ENCODE results near the gene LAMC2. TPM values are rescaled to one million over a fixed set of nuclear protein-coding genes. Genes with fewer than 3 reads are reported as not detected.

The LAMC2 gene
- total RNA-seq, 1 donor from 2014 or later = not detected

DNA sequence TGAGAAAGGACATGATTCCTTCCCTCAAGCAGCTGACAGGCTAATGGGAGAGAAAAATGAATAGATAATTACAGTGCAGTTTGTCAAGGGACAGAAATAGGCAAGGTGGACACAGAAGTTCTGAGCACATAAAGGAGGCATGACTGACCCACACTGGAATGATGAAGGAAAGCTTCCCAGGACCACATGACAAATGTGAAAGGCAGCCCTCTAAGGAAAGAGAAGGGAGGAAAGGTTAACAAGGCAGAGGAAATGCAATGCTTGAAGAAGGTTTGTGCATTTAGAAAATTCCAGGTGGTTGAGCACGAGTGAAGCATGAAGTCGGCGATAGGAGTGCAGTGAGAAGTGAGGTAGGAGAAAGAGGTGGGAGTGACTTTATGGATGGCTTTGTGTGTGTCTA lies 37.4 kb downstream of the LAMC2 start:
- H3K4me1 Mint-ChIP-seq (ENCODE audit: low read depth) = peaks cover 8% of the 10 kb centered on the region
- no peak overlapping the region for H3K4me3 Mint-ChIP-seq (ENCODE audit: low read depth)
- H3K36me3 Mint-ChIP-seq (ENCODE audit: low read depth) = no peaks in the 10 kb centered on the region
- intact Hi-C loops (cut with micrococcal nuclease) = no loop called here
- no peak overlapping the region for H3K27ac Mint-ChIP-seq
- peaks cover 4% of the 10 kb centered on the region for H3K27me3 Mint-ChIP-seq (ENCODE audit: low read depth)
- H3K9me3 Mint-ChIP-seq = no peaks in the 10 kb centered on the region
- no peak for DNase-seq (ENCODE audit: low spot score)

DNA sequence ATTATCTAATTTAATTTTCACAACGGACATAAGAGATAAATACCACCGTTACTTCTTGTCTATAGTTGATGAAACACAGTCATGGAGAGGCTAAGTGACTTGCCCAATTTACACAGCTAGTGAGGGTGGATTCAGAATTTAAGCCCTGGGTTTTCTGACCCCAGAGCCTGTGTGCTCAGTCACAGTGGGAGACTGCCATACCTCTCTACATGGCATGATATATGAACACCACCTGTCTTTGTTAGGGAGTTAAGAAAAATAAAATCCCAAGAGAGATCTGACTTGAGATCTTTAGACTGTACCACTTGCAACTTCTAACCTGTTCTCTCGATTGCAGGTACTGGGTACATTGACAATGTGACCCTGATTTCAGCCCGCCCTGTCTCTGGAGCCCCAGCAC lies 40.3 kb downstream of the LAMC2 start:
- Mint-ChIP-seq H3K9me3 (no peaks in the 10 kb centered on the region), H3K27ac (no peak overlapping the region), H3K4me3 (ENCODE audit: low read depth) (no peak overlapping the region), H3K27me3 (ENCODE audit: low read depth) (peaks cover 2% of the 10 kb centered on the region), H3K4me1 (ENCODE audit: low read depth) (peaks cover 5% of the 10 kb centered on the region), H3K36me3 (ENCODE audit: low read depth) (no peaks in the 10 kb centered on the region)
- intact Hi-C loops (cut with micrococcal nuclease) = no loop called here
- DNase-seq (ENCODE audit: low spot score) = no peak

DNA sequence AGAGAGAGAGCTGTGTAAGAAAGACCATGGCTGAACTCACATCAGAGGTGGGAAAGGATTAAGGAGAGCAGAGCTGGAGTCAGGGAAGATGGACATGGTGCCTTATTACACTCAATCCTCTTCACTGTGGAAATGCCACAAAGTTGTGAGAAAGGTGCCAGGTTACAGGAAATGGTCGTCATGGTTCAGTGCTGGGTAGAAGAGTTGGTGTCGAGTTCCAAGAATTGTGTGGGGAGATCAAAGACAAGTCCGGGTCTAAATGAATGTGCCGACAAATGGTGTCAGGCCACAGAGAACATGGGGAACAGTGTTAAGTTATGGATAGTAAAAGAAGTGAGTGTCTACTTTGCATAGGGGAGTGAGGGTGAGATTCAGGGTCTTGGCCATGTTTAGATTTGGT lies 40.9 kb downstream of the LAMC2 start:
- Mint-ChIP-seq H3K4me1 (ENCODE audit: low read depth) (peaks cover 5% of the 10 kb centered on the region), H3K27me3 (ENCODE audit: low read depth) (peaks cover 2% of the 10 kb centered on the region), H3K4me3 (ENCODE audit: low read depth) (no peak overlapping the region), H3K9me3 (no peaks in the 10 kb centered on the region), H3K27ac (no peak overlapping the region), H3K36me3 (ENCODE audit: low read depth) (no peaks in the 10 kb centered on the region)
- DNase-seq (ENCODE audit: low spot score) = no peak
- intact Hi-C loops (cut with micrococcal nuclease) = no loop called here

DNA sequence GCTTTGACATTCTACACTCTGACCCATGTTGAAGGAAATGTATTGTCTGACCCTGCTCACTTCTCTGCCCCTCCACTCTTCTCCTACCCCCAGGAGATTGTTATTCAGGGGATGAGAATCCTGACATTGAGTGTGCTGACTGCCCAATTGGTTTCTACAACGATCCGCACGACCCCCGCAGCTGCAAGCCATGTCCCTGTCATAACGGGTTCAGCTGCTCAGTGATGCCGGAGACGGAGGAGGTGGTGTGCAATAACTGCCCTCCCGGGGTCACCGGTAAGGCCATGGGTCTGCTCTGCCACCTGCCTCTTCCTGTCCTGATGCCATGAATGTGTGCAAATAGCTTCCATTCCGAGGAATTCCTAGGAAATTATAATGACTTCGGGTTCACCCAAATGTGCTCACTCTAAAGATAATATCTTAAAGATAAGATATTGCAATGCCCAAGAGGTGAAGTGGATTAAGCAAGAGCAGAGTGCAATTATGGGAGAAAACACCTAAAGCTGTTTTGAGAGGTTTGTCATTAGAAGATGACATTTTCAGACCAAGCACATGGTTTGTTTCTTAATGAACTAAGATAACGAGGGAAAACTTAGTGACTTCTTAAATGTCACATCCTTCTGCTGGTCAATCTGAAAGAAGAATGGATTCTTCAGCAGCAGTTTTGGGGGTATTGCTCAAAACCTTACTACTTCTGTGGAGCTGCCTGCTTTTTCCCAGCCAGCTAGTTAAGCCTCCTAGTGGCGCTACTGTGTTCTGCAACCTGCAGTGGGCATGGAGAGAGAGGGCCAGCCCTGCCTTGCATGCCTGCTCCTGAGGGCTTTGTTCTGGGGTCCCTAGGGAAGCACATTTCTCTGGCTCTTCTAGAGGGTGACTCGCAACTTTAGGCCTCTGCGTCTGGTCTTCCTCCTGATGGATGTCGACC lies 41.6 kb downstream of the LAMC2 start:
- intact Hi-C loops (cut with micrococcal nuclease) = no loop called here
- peak; percentile 15 for DNase-seq (ENCODE audit: low spot score)
- Mint-ChIP-seq H3K9me3 (no peaks in the 10 kb centered on the region), H3K27me3 (ENCODE audit: low read depth) (peaks cover 2% of the 10 kb centered on the region), H3K4me3 (ENCODE audit: low read depth) (no peak overlapping the region), H3K4me1 (ENCODE audit: low read depth) (peaks cover 5% of the 10 kb centered on the region), H3K36me3 (ENCODE audit: low read depth) (no peaks in the 10 kb centered on the region), H3K27ac (no peak overlapping the region)

DNA sequence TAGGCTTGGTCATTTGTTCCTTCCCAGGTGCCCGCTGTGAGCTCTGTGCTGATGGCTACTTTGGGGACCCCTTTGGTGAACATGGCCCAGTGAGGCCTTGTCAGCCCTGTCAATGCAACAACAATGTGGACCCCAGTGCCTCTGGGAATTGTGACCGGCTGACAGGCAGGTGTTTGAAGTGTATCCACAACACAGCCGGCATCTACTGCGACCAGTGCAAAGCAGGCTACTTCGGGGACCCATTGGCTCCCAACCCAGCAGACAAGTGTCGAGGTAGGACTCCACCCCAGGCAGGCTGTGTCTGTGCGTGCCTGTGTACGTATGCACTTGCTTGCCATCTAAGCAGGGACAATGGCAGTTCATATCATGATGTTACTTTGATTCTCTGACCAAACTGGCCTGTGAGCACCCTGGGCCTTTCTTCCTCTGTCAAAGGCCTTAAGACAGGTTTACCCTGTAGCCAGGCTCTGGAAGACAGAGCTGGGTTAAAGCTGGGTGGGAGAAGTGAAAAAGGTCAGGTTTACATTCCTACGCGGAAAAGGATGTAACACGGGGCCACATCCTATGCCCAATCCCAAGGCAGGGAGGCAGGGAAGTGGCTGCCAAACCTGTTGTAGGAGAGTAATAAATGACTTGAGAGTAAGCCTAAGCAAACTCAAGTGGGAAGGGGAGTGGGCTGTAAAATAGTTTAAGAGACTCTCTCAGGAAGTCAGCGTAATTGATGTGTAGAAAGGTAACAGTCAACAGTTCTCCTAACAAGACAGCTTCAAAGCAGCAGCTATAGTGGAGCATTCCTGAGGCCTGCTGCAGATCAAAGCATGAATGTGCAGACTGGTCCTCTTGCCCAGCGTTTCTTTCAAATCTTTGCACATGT lies 42.5 kb downstream of the LAMC2 start:
- Mint-ChIP-seq H3K27ac (no peak overlapping the region), H3K4me3 (ENCODE audit: low read depth) (no peak overlapping the region), H3K4me1 (ENCODE audit: low read depth) (peaks cover 5% of the 10 kb centered on the region), H3K36me3 (ENCODE audit: low read depth) (no peaks in the 10 kb centered on the region), H3K9me3 (no peaks in the 10 kb centered on the region), H3K27me3 (ENCODE audit: low read depth) (peaks cover 2% of the 10 kb centered on the region)
- no peak for DNase-seq (ENCODE audit: low spot score)
- intact Hi-C loops (cut with micrococcal nuclease) = no loop called here

DNA sequence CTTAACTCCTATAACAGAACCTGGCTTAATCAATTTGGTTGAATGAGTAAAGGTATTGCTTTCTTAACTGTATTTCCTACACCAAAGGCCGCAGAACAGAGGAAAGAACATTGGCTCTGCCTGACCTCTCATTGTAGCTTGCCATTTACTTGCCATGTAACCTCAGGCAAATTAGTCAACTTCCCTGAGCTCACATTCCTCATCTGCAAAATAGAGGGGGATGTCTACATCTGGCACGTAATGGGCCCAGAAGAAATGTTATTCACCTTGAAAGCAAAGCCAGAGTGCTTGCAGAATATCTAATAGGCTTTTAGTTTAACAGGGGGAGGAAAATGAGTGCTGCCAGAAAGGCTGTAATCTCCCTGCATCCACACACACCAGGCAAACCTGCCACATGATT lies 44.3 kb downstream of the LAMC2 start:
- Mint-ChIP-seq H3K4me1 (ENCODE audit: low read depth) (peaks cover 5% of the 10 kb centered on the region), H3K9me3 (no peaks in the 10 kb centered on the region), H3K27me3 (ENCODE audit: low read depth) (peaks cover 2% of the 10 kb centered on the region), H3K36me3 (ENCODE audit: low read depth) (no peaks in the 10 kb centered on the region), H3K4me3 (ENCODE audit: low read depth) (no peak overlapping the region), H3K27ac (no peak overlapping the region)
- intact Hi-C loops (cut with micrococcal nuclease) = no loop called here
- no peak for DNase-seq (ENCODE audit: low spot score)

DNA sequence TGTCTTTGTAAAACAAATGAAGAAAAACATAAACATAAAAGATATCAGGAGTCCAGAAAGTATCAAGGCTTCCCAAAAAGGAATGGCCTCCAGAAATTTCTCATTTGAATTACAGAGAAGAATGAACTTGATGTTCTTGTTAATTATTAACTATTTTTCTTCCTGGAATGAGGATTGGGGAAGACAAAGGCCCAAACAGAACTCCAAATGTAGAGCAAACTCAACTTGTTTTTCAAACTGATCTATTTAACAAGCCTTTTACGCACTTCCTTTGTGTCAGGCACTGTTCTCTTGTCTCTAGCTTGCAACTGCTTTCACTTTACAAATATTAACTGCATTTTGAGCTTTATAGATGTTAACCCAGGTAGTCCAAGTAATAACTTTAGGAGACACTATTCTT lies 45.5 kb downstream of the LAMC2 start:
- DNase-seq (ENCODE audit: low spot score) = no peak
- no peak overlapping the region for H3K4me3 Mint-ChIP-seq (ENCODE audit: low read depth)
- no peaks in the 10 kb centered on the region for H3K36me3 Mint-ChIP-seq (ENCODE audit: low read depth)
- H3K27ac Mint-ChIP-seq = no peak overlapping the region
- H3K9me3 Mint-ChIP-seq = no peaks in the 10 kb centered on the region
- intact Hi-C loops (cut with micrococcal nuclease) = no loop called here
- H3K4me1 Mint-ChIP-seq (ENCODE audit: low read depth) = peaks cover 5% of the 10 kb centered on the region
- H3K27me3 Mint-ChIP-seq (ENCODE audit: low read depth) = peaks cover 2% of the 10 kb centered on the region

DNA sequence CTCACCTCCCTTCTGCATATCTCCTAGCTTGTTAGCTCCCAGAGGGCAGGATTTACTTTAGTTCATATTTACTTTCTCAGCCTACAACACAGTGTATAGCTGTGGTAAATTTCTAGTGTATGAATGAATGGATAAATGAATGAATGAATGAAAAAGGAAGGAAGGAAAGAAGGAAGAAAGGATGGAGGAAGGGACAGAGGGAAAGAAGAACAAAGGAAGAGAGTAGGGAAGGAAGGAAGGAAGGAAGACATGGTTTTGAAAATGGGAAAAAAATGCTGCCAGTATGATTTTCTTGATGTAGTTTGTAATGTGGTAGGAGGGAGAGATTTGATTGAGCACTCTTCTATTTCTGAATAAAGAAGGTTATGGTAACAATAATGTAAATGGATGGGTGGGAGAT lies 47.0 kb downstream of the LAMC2 start:
- no peaks in the 10 kb centered on the region for H3K9me3 Mint-ChIP-seq
- intact Hi-C loops (cut with micrococcal nuclease) = no loop called here
- no peak overlapping the region for H3K27ac Mint-ChIP-seq
- H3K36me3 Mint-ChIP-seq (ENCODE audit: low read depth) = no peaks in the 10 kb centered on the region
- H3K4me3 Mint-ChIP-seq (ENCODE audit: low read depth) = no peak overlapping the region
- no peaks in the 10 kb centered on the region for H3K27me3 Mint-ChIP-seq (ENCODE audit: low read depth)
- no peak for DNase-seq (ENCODE audit: low spot score)
- no peaks in the 10 kb centered on the region for H3K4me1 Mint-ChIP-seq (ENCODE audit: low read depth)

DNA sequence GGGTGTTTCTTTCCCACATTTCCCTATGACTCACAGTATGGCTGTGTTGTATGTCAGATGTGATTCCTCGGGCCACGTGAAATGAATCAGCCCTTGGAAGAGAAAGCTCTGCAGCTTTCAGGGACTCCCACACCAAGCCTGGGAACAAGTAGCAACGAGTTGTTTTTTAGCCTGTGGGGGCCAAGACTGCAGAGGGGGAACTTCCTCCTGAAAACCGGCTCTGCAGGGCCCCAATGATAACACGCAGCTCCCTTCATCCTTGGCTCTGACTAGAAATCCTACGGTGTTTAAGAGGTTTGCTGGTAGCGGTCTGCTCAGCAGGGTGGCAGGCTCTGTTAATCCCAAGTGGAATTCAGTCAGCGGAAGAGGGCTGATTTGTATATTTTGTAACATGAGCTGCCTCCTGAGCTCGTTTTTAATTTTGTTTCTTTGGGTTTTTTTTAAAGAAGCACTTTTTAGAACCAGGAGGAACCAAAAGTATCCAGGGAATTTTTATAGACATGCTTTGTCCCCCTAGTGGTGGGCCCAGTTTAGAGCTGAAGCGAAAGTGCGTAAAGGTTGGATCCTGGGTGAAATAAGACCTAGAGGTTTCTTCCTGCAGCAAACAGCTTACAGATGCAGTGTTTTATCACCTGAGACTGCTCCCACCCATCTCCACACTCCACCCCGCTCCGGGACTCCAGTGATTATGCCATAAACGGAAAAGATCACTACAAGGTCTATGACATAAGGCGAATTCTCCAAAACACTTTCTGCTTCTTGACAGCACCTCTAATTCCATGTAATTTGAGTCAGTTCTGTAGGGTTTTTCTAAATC lies 48.8 kb downstream of the LAMC2 start:
- no peak overlapping the region for H3K4me3 Mint-ChIP-seq (ENCODE audit: low read depth)

DNA sequence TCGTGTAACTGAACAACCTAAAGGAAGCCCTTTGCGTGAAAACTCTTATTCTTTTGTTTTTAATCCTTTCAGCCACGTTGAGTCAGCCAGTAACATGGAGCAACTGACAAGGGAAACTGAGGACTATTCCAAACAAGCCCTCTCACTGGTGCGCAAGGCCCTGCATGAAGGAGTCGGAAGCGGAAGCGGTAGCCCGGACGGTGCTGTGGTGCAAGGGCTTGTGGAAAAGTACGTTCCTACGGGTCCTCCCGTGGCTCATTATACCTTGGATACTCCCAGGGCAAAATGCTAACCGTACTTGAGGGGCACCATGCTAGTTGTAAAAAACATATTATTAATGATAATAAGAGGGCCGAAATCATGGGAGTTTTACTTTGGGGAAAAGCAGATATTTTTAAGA lies 49.4 kb downstream of the LAMC2 start:
- H3K27ac Mint-ChIP-seq = no peak overlapping the region
- H3K36me3 Mint-ChIP-seq (ENCODE audit: low read depth) = no peaks in the 10 kb centered on the region
- no peaks in the 10 kb centered on the region for H3K4me1 Mint-ChIP-seq (ENCODE audit: low read depth)
- no peak for DNase-seq (ENCODE audit: low spot score)
- H3K27me3 Mint-ChIP-seq (ENCODE audit: low read depth) = peaks cover under 1% of the 10 kb centered on the region
- no peaks in the 10 kb centered on the region for H3K9me3 Mint-ChIP-seq
- intact Hi-C loops (cut with micrococcal nuclease) = no loop called here
- no peak overlapping the region for H3K4me3 Mint-ChIP-seq (ENCODE audit: low read depth)

More for the DNA sequence above, 48.8 kb downstream of the LAMC2 start:
- Mint-ChIP-seq H3K27ac (no peak overlapping the region), H3K36me3 (ENCODE audit: low read depth) (no peaks in the 10 kb centered on the region), H3K4me1 (ENCODE audit: low read depth) (no peaks in the 10 kb centered on the region), H3K27me3 (ENCODE audit: low read depth) (no peaks in the 10 kb centered on the region), H3K9me3 (no peaks in the 10 kb centered on the region)
- intact Hi-C loops (cut with micrococcal nuclease) = no loop called here
- no peak for DNase-seq (ENCODE audit: low spot score)

DNA sequence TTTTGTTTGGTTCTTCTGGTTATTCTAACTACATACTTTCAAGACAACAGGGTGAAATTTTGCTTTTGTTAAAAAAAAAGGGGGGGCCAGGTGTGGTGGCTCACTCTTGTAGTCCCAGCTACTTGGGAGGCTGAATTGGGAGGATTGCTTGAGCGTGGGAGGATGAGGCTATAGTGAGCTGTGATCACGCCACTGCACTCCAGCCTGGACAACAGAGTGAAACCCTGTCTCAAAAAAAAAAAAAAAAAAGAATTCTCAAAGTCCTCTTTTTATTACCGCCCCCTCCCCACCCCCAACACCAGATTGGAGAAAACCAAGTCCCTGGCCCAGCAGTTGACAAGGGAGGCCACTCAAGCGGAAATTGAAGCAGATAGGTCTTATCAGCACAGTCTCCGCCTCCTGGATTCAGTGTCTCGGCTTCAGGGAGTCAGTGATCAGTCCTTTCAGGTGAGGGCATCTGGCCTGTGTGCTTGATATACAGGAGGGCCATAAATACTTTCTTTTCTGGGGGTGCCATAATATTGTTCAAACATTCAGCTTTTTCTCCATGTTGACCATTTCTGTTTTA lies 50.2 kb downstream of the LAMC2 start:
- Mint-ChIP-seq H3K27ac (no peak overlapping the region), H3K4me1 (ENCODE audit: low read depth) (no peaks in the 10 kb centered on the region), H3K36me3 (ENCODE audit: low read depth) (no peaks in the 10 kb centered on the region), H3K4me3 (ENCODE audit: low read depth) (no peak overlapping the region), H3K9me3 (no peaks in the 10 kb centered on the region), H3K27me3 (ENCODE audit: low read depth) (peaks cover 2% of the 10 kb centered on the region)
- intact Hi-C loops (cut with micrococcal nuclease) = no loop called here
- DNase-seq (ENCODE audit: low spot score) = no peak

DNA sequence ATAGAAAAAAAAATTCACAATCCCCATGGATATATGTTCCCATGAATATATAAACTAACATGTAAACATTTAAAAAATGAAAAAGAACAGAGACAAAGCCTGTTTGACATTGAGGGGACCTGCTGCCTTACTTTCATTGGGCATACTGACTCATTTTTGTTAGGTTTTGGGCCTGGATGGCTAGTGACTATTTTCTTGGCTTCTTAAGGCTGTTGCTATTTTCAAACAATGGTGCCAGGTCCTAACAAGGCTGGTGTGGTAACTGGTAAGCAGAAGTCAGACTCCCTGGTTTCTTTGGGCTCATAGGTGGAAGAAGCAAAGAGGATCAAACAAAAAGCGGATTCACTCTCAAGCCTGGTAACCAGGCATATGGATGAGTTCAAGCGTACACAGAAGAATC lies 51.0 kb downstream of the LAMC2 start:
- H3K4me3 Mint-ChIP-seq (ENCODE audit: low read depth) = no peak overlapping the region
- H3K36me3 Mint-ChIP-seq (ENCODE audit: low read depth) = no peaks in the 10 kb centered on the region
- H3K27me3 Mint-ChIP-seq (ENCODE audit: low read depth) = peaks cover 3% of the 10 kb centered on the region
- H3K9me3 Mint-ChIP-seq = no peaks in the 10 kb centered on the region
- no peak overlapping the region for H3K27ac Mint-ChIP-seq
- H3K4me1 Mint-ChIP-seq (ENCODE audit: low read depth) = no peaks in the 10 kb centered on the region
- intact Hi-C loops (cut with micrococcal nuclease) = no loop called here
- DNase-seq (ENCODE audit: low spot score) = no peak
